Left lung (tissue), 10 donors: ENCODE data around the gene SPTSSB. TPM values are rescaled to one million over a fixed set of nuclear protein-coding genes. Genes with fewer than 3 reads are reported as not detected.

ENCODE experiments used
- ATAC-seq: fragments of 200-7000 bp; cut with Tn5 transposase; one replicate; pipeline ENCODE4 v1.9.1; 2020; ENCODE audit warnings: moderate library complexity
- DNase-seq, 4 donors: peaks; one replicate each; pipeline ENCODE4 v3.0.0-alpha.2; 2013 to 2020
- H3K27ac ChIP-seq, 2 donors: fragments of 200-600 bp; sonication (generic) in 1 of 2; one replicate each; pipeline versions ENCODE4 v1.5.0 to v1.8.0; 2020 to 2021
- H3K27me3 ChIP-seq, 2 donors: fragments of 200-600 bp; sonication (generic) in 1 of 2; one replicate each; pipeline versions ENCODE4 v1.5.0 to v1.8.0; 2020 to 2021
- H3K36me3 ChIP-seq, 2 donors: fragments of 200-600 bp; sonication (generic) in 1 of 2; one replicate each; pipeline versions ENCODE4 v1.5.0 to v1.8.0; 2020 to 2021
- H3K4me1 ChIP-seq, 2 donors: fragments of 200-600 bp; one replicate each; pipeline ENCODE4 v1.8.0; 2021
- H3K4me3 ChIP-seq, 2 donors: fragments of 200-600 bp; sonication (generic) in 1 of 2; one replicate each; pipeline versions ENCODE4 v1.5.0 to v1.8.0; 2020 to 2021; ENCODE audit warnings: mild to moderate bottlenecking in 1 of 2
- H3K9me3 ChIP-seq, 2 donors: fragments of 200-600 bp; sonication (generic) in 1 of 2; one replicate each; pipeline versions ENCODE4 v1.5.0 to v1.8.0; 2020 to 2021
- intact Hi-C, 2 donors: fragments of 100-400 bp; cut with DNase I; formaldehyde crosslinking; loops; one replicate each; pipeline versions ENCODE4 v1.11.2 to v1.14.2; 2022
- polyA plus RNA-seq, 6 donors: library from polyadenylated mRNA; unstranded; fragments of 120-200 nt; gene quantifications; one replicate each; pipeline ENCODE4 v1.2.1, GENCODE V29; 2013; ENCODE audit not compliant: insufficient read length in 6 of 6
- total RNA-seq, 2 donors: library from RNA; stranded (reverse); fragmentation: NEBNext Ultra II Directional; extraction: Animal tissue kit (Norgen Biotek cat#: 25700); gene quantifications; one replicate each; pipeline ENCODE4 v1.2.1, GENCODE V29; 2021
- TF ChIP-seq, protein P1 (sequence below), 2 donors: fragments of 200-600 bp; sonication (generic) in 1 of 2; IDR thresholded peaks; one replicate each; pipeline versions ENCODE4 v1.5.0 to v1.8.0; 2021; ENCODE audit warnings: antibody characterized with exemption in 2 of 2
- donor health status: DM: no; HTN: yes; CAD: no.
- donor health status: DM: no; HTN: no; CAD: no.

Gene SPTSSB
- total and polyA plus RNA-seq, 8 donors, result 1.7 to 17.7 (median 10.9) TPM; not detected in 2

DNA sequence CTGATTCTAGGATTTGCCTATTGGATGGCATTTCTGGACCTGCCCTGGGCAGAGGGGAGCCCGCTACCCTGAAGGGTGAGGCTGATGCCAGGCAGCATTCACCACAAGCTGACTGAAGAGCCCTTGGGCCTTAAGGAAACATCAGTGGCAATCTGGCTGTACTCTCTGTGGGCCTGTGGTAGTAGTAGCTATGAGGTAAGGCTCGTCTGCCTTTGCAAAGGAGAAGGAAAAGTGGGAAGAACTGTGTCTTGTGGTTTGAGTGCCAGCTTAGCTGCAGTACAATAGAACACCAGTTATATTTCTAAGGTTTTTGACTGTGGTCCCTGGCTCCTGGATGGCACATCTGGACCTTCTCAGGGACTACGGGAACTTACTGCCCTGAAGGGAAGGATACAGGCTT lies 51.5 kb downstream of the SPTSSB start:
- DNase-seq, result no peak
- Histone ChIP-seq H3K36me3 (no peaks in the 10 kb centered on the region), H3K4me1 (no peaks in the 10 kb centered on the region), H3K27ac (no peak overlapping the region), H3K27me3 (no peaks in the 10 kb centered on the region), H3K9me3 (peaks cover 0 to 4% of the 10 kb centered on the region in 2 donors), H3K4me3 (no peak overlapping the region)
- intact Hi-C loops, result no loop called here
- ATAC-seq, result no peak
- TF ChIP-seq, protein P1, sequence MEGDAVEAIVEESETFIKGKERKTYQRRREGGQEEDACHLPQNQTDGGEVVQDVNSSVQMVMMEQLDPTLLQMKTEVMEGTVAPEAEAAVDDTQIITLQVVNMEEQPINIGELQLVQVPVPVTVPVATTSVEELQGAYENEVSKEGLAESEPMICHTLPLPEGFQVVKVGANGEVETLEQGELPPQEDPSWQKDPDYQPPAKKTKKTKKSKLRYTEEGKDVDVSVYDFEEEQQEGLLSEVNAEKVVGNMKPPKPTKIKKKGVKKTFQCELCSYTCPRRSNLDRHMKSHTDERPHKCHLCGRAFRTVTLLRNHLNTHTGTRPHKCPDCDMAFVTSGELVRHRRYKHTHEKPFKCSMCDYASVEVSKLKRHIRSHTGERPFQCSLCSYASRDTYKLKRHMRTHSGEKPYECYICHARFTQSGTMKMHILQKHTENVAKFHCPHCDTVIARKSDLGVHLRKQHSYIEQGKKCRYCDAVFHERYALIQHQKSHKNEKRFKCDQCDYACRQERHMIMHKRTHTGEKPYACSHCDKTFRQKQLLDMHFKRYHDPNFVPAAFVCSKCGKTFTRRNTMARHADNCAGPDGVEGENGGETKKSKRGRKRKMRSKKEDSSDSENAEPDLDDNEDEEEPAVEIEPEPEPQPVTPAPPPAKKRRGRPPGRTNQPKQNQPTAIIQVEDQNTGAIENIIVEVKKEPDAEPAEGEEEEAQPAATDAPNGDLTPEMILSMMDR (IDR thresholded peaks at IDR 0.05), result no peak

DNA sequence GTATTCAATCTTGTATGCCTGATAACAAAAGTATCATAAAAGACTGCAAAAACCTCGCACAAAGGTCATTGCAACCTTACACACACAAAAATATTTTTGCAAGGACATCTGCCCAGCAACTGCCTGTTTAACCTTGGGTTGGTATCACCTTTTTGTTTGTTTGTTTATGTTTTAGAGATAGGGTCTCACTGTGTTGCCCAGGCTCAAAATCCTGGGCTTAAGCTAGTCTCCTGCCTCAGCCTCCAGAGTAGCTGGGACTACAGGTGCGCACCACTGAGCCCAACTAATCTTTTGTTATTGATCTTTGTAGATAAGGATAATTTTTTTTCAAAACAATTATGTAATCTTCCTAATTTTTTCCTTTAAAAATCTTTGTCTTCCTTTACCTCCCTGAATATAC lies 54.2 kb downstream of the SPTSSB start:
- TF ChIP-seq, protein P1 (IDR thresholded peaks at IDR 0.05), result no peak

DNA sequence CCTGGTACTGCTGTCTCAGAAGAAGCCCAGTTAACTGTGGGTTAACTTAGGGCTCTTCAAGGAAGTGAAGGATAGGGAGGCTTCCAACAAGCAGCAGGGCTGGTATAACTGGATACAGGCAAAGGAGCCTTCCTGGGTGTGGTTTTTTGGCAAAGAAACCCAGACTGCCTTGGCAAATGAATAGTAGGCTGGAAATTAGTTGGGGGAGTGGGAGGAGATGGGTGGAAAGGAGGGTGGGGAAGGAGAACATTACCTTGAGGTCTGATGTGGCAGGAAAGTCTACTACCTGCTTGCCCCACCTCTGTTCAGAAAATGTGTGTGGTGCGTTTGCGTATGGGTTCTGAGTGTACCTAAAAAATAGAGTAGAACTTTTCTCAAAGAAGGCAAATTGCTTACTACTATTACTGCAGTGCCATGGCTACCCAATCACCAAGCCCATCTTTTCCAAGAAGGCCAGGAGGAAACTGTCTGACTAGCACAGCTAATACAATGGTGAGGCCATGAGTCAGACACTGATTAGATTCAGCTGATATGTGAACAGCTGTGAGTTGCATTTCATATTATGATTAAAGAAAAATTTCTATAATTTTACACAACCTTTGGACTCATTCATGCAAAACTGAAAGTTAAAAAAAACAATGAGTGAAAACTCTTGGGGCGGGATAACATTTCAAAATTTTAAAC lies 55.2 kb downstream of the SPTSSB start:
- peaks cover 0 to 4% of the 10 kb centered on the region in 2 donors for H3K9me3 ChIP-seq
- TF ChIP-seq, protein P1 (IDR thresholded peaks at IDR 0.05), result no peak
- no peaks in the 10 kb centered on the region for H3K36me3 ChIP-seq
- no peaks in the 10 kb centered on the region for H3K27me3 ChIP-seq
- no peak for DNase-seq
- peak; percentile 19 for ATAC-seq
- H3K27ac ChIP-seq, result no peak overlapping the region
- no peaks in the 10 kb centered on the region for H3K4me1 ChIP-seq
- H3K4me3 ChIP-seq, result no peak overlapping the region
- intact Hi-C loops, result no loop called here

More for the DNA sequence above, 54.2 kb downstream of the SPTSSB start:
- H3K9me3 ChIP-seq, result peaks cover 0 to 4% of the 10 kb centered on the region in 2 donors
- ATAC-seq, result no peak
- no peak for DNase-seq
- intact Hi-C loops, result no loop called here
- no peak overlapping the region for H3K4me3 ChIP-seq
- H3K27me3 ChIP-seq, result no peaks in the 10 kb centered on the region
- H3K36me3 ChIP-seq, result no peaks in the 10 kb centered on the region
- no peaks in the 10 kb centered on the region for H3K4me1 ChIP-seq
- no peak overlapping the region for H3K27ac ChIP-seq

DNA sequence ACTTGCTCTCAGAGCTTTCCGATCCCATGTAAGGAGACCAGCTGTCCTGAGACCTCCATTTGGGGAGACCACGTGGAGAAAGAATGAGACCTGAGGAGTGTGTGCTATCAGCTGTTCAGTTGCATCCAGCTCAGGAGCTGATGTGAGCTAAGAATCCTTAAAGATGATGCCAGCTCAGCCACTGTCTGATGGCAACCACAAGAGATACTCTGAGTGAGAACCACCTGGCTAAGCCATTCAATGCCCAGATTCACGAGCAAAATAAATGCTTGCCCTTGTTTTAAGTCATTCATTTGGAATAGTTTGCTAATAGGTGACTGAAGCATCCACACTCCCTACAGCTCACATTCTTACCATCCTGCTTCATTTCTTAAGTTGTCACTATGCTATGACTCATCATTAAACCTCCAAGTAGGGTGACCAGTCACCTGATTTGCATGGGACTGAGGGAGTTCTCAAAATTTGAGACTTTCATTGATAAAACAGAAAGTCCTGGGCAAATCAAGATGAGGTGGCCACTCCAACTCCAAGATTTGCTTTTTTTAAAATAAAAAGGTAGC lies 56.4 kb downstream of the SPTSSB start:
- DNase-seq (no peak), ATAC-seq (no peak)
- no peaks in the 10 kb centered on the region for H3K4me1 ChIP-seq
- H3K27me3 ChIP-seq, result no peaks in the 10 kb centered on the region
- no peak overlapping the region for H3K4me3 ChIP-seq
- TF ChIP-seq, protein P1 (IDR thresholded peaks at IDR 0.05), result no peak
- intact Hi-C loops, result no loop called here
- H3K9me3 ChIP-seq, result no peaks in the 10 kb centered on the region
- H3K27ac ChIP-seq, result no peak overlapping the region
- H3K36me3 ChIP-seq, result no peaks in the 10 kb centered on the region

DNA sequence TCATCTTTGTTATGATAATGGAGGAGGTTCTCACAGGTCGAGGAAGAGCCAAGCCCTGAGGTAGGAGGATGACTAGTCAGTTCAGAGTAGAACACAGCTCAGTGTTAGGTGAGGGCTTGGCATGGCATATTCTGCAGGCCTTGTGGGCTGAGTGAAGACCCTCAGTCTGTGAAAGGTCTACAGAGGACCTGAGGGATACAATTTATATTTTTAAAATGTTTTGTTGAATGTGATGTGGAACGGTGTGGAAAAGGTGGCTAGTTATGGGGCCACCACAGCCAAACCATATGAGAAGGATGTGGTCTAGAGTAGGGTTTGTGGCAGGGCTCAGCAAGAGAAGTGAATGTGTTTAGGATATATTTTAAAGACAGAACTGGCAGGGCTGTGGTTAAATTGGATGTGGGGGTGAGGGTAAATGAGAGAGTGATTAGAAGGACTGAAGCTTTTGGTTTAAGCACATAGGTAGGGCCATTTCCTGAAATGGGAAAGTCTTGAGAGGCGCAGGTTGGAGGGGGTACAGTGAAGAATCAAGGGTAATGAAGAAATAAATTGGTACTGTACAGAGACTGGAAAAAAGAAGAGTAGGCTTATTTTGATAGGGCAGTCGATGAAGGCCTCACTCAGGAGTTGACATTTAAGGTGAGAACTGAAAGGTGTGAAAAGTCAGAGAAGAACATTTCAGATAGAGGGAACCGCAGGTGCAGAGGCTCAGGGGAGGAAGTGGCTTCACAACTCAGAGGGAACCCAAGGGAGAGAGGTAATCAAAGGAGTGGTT lies 60.5 kb downstream of the SPTSSB start:
- Histone ChIP-seq H3K4me1 (no peaks in the 10 kb centered on the region), H3K9me3 (peaks cover 0 to 11% of the 10 kb centered on the region in 2 donors), H3K4me3 (no peak overlapping the region), H3K36me3 (no peaks in the 10 kb centered on the region), H3K27me3 (no peaks in the 10 kb centered on the region), H3K27ac (no peak overlapping the region)
- ATAC-seq (no peak), DNase-seq (no peak)
- TF ChIP-seq, protein P1 (IDR thresholded peaks at IDR 0.05), result no peak
- intact Hi-C loops, result no loop called here
